IPS-11a (cell line): ENCODE results near the gene SPATS2L.

Source experiments
- H3K4me3 ChIP-seq: one replicate; pipeline ENCODE4 v1.5.1; 2013; ENCODE audit warnings: low read depth, low read length, control low read depth

The SPATS2L gene

DNA sequence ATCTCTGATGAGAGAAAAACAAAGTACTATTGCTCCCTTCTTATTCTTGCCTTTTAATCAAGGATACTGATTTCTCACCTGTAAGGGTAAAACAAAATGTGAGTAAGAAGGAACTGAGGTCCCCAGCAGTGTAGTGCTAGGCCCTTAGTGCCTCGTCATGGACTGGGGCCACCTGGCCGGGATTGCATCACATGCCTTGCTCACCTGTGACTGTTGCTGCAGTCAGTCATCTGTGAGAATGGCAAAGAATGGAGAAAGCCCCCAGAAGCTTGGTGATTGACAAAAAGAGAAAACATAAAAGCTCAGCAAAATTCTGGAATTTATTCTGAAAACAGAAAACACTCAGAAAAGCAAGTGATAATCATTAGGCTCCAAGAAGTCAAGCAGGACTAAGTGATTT, 63.4 kb downstream of the SPATS2L start:
- no peak overlapping the region for H3K4me3 ChIP-seq

DNA sequence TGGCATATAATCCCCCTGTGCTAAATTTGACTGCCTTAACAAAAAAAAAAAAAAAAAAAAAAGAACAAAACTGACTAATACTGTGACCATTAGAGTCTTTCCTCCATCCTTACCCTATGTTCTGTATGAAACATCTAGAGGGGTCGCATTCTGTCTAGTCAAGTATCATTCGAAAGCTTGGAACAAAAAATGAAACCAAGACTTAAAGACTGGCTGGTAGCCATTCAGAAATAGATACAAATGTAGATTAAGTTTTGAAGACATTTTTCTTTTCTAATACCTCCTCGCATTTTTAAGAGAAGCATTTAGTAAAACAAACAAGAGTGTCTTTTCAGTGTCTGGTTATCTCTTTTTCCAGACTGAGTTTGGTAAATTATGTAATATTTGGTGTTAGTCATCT, 66.7 kb downstream of the SPATS2L start:
- H3K4me3 ChIP-seq = no peak overlapping the region

- no peak overlapping the region for H3K4me3 ChIP-seq
Measured at GRCh38 chr2:200373973-200374416, 67.5 kb downstream of the SPATS2L start.

- no peak overlapping the region for H3K4me3 ChIP-seq
Measured at GRCh38 chr2:200376513-200377354, 70.2 kb downstream of the SPATS2L start.

GRCh38 chr2:200377355-200378336, 71.2 kb downstream of the SPATS2L start:
- H3K4me3 ChIP-seq = no peak overlapping the region

DNA sequence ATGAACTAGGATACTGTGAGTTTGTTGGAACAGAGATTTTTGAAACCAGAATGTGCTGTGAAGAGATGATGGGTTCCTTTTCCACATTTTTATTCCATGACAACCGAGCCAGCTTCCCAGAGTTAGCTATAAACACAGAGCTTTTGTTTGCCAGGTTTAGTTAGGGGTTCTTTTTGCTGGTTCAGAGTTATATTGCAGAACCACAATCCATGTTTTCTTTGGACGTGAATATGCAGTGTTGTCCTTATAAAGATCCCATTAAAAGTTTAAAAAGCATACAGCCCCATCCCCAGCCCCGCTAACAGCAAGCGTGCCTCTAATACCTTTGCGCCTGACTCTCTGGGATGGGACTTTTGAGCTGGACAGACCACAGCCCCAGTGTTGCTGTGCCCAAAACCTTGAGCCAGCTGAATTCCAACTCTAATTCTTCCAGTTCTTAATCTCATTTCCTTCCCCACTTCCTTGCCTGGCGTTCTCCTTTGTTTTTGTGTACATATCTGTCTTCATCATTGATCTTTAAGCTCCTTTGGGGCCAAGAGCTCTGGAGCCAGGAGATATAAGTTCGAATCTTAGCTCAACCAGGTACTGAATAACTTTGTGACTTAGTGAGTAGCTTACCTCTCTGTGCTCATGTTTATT, 72.3 kb downstream of the SPATS2L start:
- H3K4me3 ChIP-seq = no peak overlapping the region

DNA sequence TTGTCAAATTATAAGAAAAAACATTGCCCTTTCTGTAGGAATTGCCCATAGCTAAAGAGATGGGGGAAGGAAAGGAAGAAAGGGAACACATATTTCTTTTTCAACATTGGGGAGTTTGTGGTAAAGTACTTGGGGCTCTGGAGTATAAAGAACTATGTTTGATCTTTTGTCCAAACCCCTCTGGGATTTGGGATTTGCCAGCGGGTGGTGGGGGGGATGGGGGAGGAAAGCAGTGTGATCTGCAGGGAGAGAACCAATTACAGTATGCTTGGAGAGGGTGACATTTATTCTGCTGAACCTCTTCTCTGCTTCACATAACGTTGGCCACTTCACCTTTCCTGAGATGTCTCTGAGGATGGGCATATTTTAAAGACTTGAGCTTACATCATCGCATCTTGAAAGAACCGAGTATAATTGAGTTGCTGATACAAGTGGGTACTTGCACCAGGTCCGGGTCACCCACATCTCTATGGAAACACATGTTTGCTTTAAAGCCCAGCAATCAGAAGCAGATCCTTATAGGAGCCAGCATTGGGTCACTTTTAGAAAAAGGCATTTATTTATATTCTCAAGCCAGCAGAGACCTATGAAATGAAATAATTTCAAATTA, 73.1 kb downstream of the SPATS2L start:
- H3K4me3 ChIP-seq = no peak overlapping the region

DNA sequence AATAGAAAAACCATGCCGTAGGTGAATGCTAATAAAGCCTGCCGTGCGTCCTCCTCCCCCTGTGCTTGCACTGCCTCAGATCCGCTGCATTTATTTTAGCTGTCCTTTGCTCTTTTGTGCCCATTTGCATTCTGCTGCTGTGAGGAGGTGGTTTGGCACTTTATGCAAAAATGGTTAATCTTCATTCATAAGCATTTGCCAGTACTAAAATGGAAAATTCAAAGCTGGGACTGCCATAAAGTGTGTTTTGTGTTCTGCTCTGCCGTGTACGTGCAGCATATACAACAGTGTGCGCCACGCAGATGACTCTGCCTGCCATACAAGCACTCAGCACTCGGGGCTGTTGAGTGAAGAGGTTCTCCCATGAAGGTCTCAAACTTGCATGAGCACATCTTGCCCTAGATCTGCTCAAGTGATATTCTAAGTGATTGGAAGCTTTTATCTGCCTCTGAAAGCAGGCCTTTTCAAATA, 73.6 kb downstream of the SPATS2L start:
- no peak overlapping the region for H3K4me3 ChIP-seq

GRCh38 chr2:200380833-200381542, 74.5 kb downstream of the SPATS2L start:
- no peak overlapping the region for H3K4me3 ChIP-seq

DNA sequence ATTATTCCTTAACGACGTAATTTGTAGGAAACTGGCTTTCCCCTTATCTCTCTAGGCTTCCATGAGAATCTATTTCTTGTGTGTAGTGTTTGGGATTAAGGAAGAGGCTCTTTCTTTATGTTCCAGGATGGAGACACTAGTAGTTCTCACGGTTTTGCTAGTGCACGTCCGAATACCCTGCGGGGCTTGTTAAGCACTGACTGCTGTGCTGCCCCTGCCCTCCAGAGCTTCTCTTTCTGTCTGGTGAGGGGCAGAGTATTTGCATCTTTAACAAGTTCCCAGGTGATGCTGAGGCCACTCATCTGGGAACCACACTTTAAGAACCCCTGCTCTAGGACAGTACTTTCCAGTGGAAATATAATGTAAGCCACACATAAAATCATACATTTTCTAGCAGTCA, 76.4 kb downstream of the SPATS2L start:
- H3K4me3 ChIP-seq = no peak overlapping the region

GRCh38 chr2:200383380-200384110, 77.1 kb downstream of the SPATS2L start:
- no peak overlapping the region for H3K4me3 ChIP-seq

GRCh38 chr2:200385063-200385635, 78.7 kb downstream of the SPATS2L start:
- H3K4me3 ChIP-seq = no peak overlapping the region

- H3K4me3 ChIP-seq = no peak overlapping the region
Measured at GRCh38 chr2:200393191-200393590, 86.7 kb downstream of the SPATS2L start.

GRCh38 chr2:200394045-200394444, 87.6 kb downstream of the SPATS2L start:
- no peak overlapping the region for H3K4me3 ChIP-seq

DNA sequence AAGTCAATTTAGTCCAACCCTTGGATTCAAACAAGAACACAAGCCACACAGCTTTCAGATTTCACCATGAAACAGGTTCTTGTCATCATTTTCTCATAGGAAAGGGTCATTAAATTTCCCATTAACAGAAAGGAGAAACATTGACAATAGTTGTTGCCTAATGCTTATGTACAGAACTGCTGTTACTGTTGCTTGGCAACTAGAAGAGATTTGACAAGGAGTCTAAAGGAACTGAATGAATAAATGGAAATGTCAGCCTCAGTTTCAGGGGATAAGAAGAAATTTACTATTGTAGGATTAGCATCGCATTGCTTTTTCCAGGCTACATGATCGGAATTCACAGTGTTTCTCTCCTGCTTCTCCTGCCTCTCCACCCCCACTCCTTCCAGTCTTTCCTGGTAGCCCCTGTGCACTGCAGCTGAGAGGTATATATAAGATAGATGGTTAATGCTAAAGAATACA, 90.3 kb downstream of the SPATS2L start:
- no peak overlapping the region for H3K4me3 ChIP-seq

GRCh38 chr2:200397785-200398184, 91.3 kb downstream of the SPATS2L start:
- H3K4me3 ChIP-seq = no peak overlapping the region

GRCh38 chr2:200399046-200399445, 92.6 kb downstream of the SPATS2L start:
- no peak overlapping the region for H3K4me3 ChIP-seq

DNA sequence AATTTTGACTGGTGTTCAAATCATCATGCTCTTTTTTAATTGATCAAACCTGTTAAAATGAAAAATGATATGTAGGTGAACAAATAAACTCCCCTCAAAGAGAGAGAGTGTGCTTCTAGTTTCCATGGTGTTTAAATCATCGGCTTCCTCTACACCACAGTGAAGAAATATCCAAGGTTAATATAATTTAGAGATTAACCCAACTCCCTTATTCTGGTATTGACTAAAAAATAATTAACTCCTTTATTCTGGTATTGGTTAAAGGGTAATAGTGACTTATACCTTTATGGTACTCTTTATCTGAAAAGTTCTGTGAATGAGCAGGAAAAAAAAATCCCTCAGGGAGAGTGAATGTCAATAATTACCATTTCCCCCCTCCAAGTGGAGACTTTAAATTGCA, 93.1 kb downstream of the SPATS2L start:
- no peak overlapping the region for H3K4me3 ChIP-seq

GRCh38 chr2:200403814-200404213, 97.3 kb downstream of the SPATS2L start:
- H3K4me3 ChIP-seq = no peak overlapping the region
